Common myeloid progenitor, CD34-positive (primary cell): ENCODE results near the gene NOP53.
"Not testable (repeated sequence)": the region's sequence is repeated elsewhere in the genome, so short reads cannot be mapped to it uniquely, and the experiment has no call there.

Experiments
- CTCF ChIA-PET: fragments of 350-600 bp; sonication (Branson Sonifier 250); formaldehyde crosslinking; loops from one replicate; lab custom pipeline; 2021; ENCODE audit warnings: antibody characterized with exemption; lab: Charles Lee
- POLR2A ChIA-PET: fragments of 350-600 bp; sonication (Branson Sonifier 250); formaldehyde crosslinking; loops from one replicate; lab custom pipeline; 2021; ENCODE audit warnings: antibody characterized with exemption; lab: Charles Lee
- DNase-seq, 3 donors: peaks; one replicate each; pipeline versions ENCODE4 v3.0.0 to v3.0.0-alpha.2; 2013
- H3K27ac ChIP-seq, 2 experiments: 1 replicate in 1 of 2; 2 replicates in 1 of 2; pipeline ENCODE4 v1.7.0; 2013; ENCODE audit warnings: inconsistent platforms in 2 of 2, low read length in 2 of 2, mild to moderate bottlenecking in 2 of 2, low read depth in 1 of 2, moderate library complexity in 1 of 2; ENCODE audit not compliant: severe bottlenecking in 2 of 2, insufficient read depth in 1 of 2, poor library complexity in 1 of 2
- H3K27me3 ChIP-seq, 5 experiments: replicated peaks in 2 of 5; 1 replicate in 3 of 5; 2 replicates in 2 of 5; pipeline versions ENCODE4 v1.6.1 to v1.7.0; 2013; ENCODE audit warnings: low read length in 4 of 5, mild to moderate bottlenecking in 2 of 5, moderate library complexity in 2 of 5, inconsistent platforms in 1 of 5; ENCODE audit not compliant: insufficient read depth in 5 of 5, control insufficient read depth in 4 of 5
- H3K36me3 ChIP-seq, 4 experiments: 1 replicate in 2 of 4; 2 replicates in 2 of 4; pipeline versions ENCODE4 v1.6.1 to v1.7.0; 2013; ENCODE audit warnings: low read length in 3 of 4, control low read depth in 1 of 4, mild to moderate bottlenecking in 1 of 4; ENCODE audit not compliant: control insufficient read depth in 4 of 4, insufficient read depth in 4 of 4
- H3K4me1 ChIP-seq, 4 experiments: 1 replicate in 3 of 4; 2 replicates in 1 of 4; pipeline versions ENCODE4 v1.6.1 to v1.7.1; 2013; ENCODE audit warnings: low read length in 3 of 4, mild to moderate bottlenecking in 3 of 4, control low read depth in 1 of 4, inconsistent platforms in 1 of 4, moderate library complexity in 1 of 4; ENCODE audit not compliant: control insufficient read depth in 4 of 4, insufficient read depth in 4 of 4; ENCODE audit errors: control extremely low read depth in 1 of 4
- H3K4me3 ChIP-seq, 7 experiments: 1 replicate in 4 of 7; 2 replicates in 3 of 7; pipeline versions ENCODE4 v1.5.1 to v1.7.0; 2013; ENCODE audit warnings: mild to moderate bottlenecking in 7 of 7, low read length in 6 of 7, moderate library complexity in 6 of 7, inconsistent platforms in 2 of 7, low read depth in 2 of 7, control low read depth in 1 of 7; ENCODE audit not compliant: insufficient read depth in 4 of 7, control insufficient read depth in 1 of 7; ENCODE audit errors: extremely low read depth in 1 of 7
- H3K9me3 ChIP-seq, 5 experiments: 1 replicate in 4 of 5; 2 replicates in 1 of 5; pipeline versions ENCODE4 v1.6.1 to v1.7.1; 2013; ENCODE audit warnings: low read length in 4 of 5, mild to moderate bottlenecking in 2 of 5, inconsistent platforms in 1 of 5, low read depth in 1 of 5, moderate library complexity in 1 of 5; ENCODE audit not compliant: control insufficient read depth in 4 of 5, insufficient read depth in 2 of 5; ENCODE audit errors: control extremely low read depth in 1 of 5
- WGBS: methylation state at CpG from one replicate; pipeline ENCODE4 v1.1.5; 2013; ENCODE audit not compliant: insufficient coverage; 5-methylcytosine and 5-hydroxymethylcytosine counted together

NOP53 gene

GRCh38 chr19:47762615-47763308 lies 17.4 kb downstream of the NOP53 start:
- DNase-seq = no peak
- H3K27ac ChIP-seq = no peak overlapping the region
- H3K9me3 ChIP-seq = peaks cover 0 to 2% (median 0%) of the 10 kb centered on the region in 5 experiments
- peaks cover 0 to 4% (median 2%) of the 10 kb centered on the region in 4 experiments for H3K4me1 ChIP-seq
- ChIA-PET POLR2A (no interaction called here), CTCF (interaction anchor here (1.5 kb wide), 1 partner anchor 9 kb away, joined by 3 read pairs; no protein-coding TSS in a partner anchor)
- no peak overlapping the region for H3K4me3 ChIP-seq
- WGBS = 94% methylated on average over 16 of the region's 18 CpGs
- H3K36me3 ChIP-seq = peaks cover 3 to 17% (median 14%) of the 10 kb centered on the region in 4 experiments
- H3K27me3 ChIP-seq = no peaks in the 10 kb centered on the region

DNA sequence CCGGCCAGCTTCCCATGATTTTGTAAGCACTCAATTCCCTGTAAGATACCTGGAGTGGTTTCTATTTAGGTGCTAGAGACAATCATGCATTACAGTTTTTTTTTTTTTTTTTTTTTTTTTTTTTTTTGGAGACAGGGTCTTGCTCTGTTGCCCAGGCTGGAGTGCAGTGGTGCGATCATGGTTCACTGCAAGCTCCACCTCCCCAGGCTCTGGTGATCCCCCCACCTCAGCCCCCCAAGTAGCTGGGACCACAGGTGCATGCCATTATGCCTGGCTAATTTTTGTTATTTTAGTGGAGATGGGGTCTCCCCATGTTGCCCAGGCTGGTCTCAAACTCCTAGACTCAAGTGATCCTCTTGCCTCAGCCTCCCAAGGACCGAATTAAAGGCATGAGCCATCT lies 19.4 kb downstream of the NOP53 start:
- H3K27ac ChIP-seq, DNase-seq, H3K4me3 ChIP-seq, H3K4me1 ChIP-seq, H3K27me3 ChIP-seq, H3K36me3 ChIP-seq, H3K9me3 ChIP-seq, POLR2A ChIA-PET: not testable (repeated sequence)
- 57% methylated on average over 1 of the region's 3 CpGs for WGBS
- CTCF ChIA-PET = interaction anchor here (0.9 to 1.6 kb wide), 5 partner anchors 8 to 28 kb away, joined by 3 to 11 read pairs (median 4); no protein-coding TSS in a partner anchor

DNA sequence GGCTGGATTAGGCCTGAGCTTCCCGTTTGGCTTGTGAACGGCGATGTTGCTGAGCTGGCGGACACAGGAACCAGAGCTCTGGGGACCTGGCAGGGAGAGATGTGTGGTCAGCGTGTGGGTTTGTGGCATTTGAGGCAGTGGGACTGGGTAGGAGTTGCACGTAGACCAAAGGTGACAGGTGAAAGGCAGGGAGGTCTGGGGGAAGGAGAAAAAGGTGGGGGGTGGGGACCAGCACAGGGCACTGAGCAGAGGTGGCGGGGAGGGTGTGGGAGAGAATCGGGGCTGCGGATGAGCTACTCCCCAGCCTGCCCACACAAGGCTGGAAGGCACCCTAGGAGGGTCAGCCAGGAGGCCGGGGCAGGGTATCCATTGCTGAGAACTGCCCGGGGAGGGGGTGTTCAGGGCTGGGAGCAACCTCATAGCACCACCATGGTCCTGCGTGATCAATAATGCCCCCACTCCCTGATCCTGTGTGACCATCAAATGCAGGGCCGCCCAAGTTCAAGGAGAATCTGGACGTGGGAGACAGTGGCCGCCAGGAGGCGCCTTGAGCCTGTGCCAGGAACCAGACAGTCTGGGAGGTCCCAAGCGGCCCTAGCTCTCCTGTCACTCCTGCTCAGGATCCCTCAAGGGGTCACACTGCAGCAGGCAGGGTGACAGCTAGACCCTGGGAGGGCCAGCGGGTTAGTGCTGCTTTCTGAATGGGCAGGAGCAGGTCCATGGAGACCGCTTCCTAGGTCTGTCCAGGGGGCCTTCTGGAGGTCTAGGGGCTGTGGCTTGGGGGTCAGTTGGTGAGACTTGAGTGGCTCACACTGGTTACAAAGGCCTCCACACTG lies 20.4 kb downstream of the NOP53 start:
- CTCF ChIA-PET = interaction anchor here (0.6 to 1.6 kb wide), 11 partner anchors 9 to 107 kb away, joined by 3 to 11 read pairs (median 3); partner anchors contain the start of gene NOP53
- Histone ChIP-seq H3K4me3 (no peak overlapping the region), H3K27ac (no peak overlapping the region), H3K4me1 (peaks cover 0 to 4% (median 2%) of the 10 kb centered on the region in 4 experiments), H3K36me3 (no peaks in the 10 kb centered on the region), H3K27me3 (no peaks in the 10 kb centered on the region), H3K9me3 (no peaks in the 10 kb centered on the region)
- WGBS = 51% methylated on average over 17 of the region's 19 CpGs
- POLR2A ChIA-PET = interaction anchor here (1.1 kb wide), 1 partner anchor 10 kb away, joined by 4 read pairs; no protein-coding TSS in a partner anchor
- DNase-seq = peak; percentile 30 to 65 (median 56)

GRCh38 chr19:47766359-47766620 lies 20.9 kb downstream of the NOP53 start:
- no peak overlapping the region for H3K4me3 ChIP-seq
- H3K27ac ChIP-seq = no peak overlapping the region
- CTCF ChIA-PET = interaction anchor here (1.3 to 1.6 kb wide), 4 partner anchors 15 to 26 kb away, joined by 3 to 11 read pairs (median 4); partner anchors contain the start of gene NOP53
- no peaks in the 10 kb centered on the region for H3K9me3 ChIP-seq
- POLR2A ChIA-PET = interaction anchor here (1.1 kb wide), 1 partner anchor 10 kb away, joined by 4 read pairs; no protein-coding TSS in a partner anchor
- no peaks in the 10 kb centered on the region for H3K27me3 ChIP-seq
- no peak for DNase-seq
- peaks cover 0 to 4% (median 2%) of the 10 kb centered on the region in 4 experiments for H3K4me1 ChIP-seq
- no peaks in the 10 kb centered on the region for H3K36me3 ChIP-seq
- 96% methylated on average over 4 of the region's 7 CpGs for WGBS

GRCh38 chr19:47766670-47767069 lies 21.3 kb downstream of the NOP53 start:
- Histone ChIP-seq H3K36me3 (no peaks in the 10 kb centered on the region), H3K27me3 (no peaks in the 10 kb centered on the region), H3K9me3 (no peaks in the 10 kb centered on the region), H3K4me1 (peaks cover 0 to 4% (median 2%) of the 10 kb centered on the region in 4 experiments), H3K27ac (no peak overlapping the region), H3K4me3 (no peak overlapping the region)
- no peak for DNase-seq
- 95% methylated on average over 7 of the region's 7 CpGs for WGBS
- ChIA-PET CTCF (interaction anchor here (0.8 to 1.4 kb wide), 4 partner anchors 8 to 21 kb away, joined by 3 to 4 read pairs (median 4); no protein-coding TSS in a partner anchor), POLR2A (no interaction called here)

- H3K27me3 ChIP-seq = no peaks in the 10 kb centered on the region
- POLR2A ChIA-PET = interaction anchor here (0.7 kb wide), 1 partner anchor 11 kb away, joined by 3 read pairs; no protein-coding TSS in a partner anchor
- no peak overlapping the region for H3K27ac ChIP-seq
- no peaks in the 10 kb centered on the region for H3K9me3 ChIP-seq
- DNase-seq = no peak
- WGBS = no CpG with 5 or more reads among the region's 2 CpGs
- H3K36me3 ChIP-seq = no peaks in the 10 kb centered on the region
- CTCF ChIA-PET = interaction anchor here (0.8 to 1.3 kb wide), 3 partner anchors 9 to 21 kb away, joined by 3 to 4 read pairs (median 4); no protein-coding TSS in a partner anchor
- peaks cover 0 to 4% (median 2%) of the 10 kb centered on the region in 4 experiments for H3K4me1 ChIP-seq
- H3K4me3 ChIP-seq = no peak overlapping the region
Measured at GRCh38 chr19:47767349-47767748, 22.0 kb downstream of the NOP53 start.
